GM18861 (cell line): ENCODE results near the gene DDX11.
A peak's percentile ranks its signal among the peaks of the same experiment; 100 is the strongest.
"Not testable (repeated sequence)": the region's sequence is repeated elsewhere in the genome, so short reads cannot be mapped to it uniquely, and the experiment has no call there.

Source experiments
- ATAC-seq: cut with Tn5 transposase; IDR thresholded peaks from one replicate; pipeline ENCODE4 v1.9.1; 2021; ENCODE audit not compliant: unreplicated experiment

DDX11 gene

GRCh38 chr12:31073527-31074332, at the start of gene DDX11:
Gene DDX11 (plus strand): TSS chr12:31073860. CDS start chr12:31078394, 4,534 bp downstream.
- ATAC-seq = peak; percentile 89

DNA sequence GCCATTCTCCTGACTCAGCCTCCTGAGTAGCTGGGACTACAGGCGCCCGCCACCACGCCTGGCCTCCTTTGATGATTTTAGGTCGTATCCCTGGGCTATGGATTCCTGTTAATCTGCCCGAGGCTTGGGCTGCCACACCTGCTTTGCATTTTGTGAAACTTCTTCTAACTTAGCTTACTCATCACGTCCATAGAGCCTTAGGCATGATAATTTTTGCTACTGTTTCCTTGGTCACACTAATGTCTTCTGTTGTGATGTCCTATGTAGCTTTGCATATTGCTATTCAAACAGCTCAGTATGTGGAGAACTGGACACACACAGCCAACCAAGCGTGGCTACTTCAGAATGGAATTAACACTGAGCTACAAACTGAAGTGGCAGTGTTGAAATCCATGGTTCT, 47.5 kb upstream of the DDX11 start:
- no peak for ATAC-seq

- not testable (repeated sequence) for ATAC-seq
Observed at GRCh38 chr12:31027006-31027405, 46.7 kb upstream of the DDX11 start.

DNA sequence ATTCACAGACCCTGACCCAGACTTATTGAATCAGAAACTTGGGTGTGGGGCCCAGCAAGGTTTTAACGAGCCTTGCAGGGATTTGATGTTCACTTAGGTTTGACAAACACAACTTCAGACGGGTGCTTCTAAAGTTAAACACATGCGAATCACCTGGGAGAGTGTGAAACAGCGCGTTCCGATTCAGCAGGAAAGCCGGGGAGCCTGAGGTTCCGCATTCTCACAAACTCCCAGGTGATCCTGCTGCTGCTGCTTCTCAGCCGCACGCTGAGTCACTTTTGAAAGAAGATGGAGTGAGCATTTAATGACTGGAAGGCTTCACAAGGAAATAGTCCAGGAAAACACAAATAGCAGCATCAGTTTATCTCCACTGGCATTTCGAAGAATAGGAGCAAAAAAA, 44.2 kb upstream of the DDX11 start:
- no peak for ATAC-seq

- ATAC-seq = no peak
Observed at GRCh38 chr12:31029916-31030562, 43.6 kb upstream of the DDX11 start.

DNA sequence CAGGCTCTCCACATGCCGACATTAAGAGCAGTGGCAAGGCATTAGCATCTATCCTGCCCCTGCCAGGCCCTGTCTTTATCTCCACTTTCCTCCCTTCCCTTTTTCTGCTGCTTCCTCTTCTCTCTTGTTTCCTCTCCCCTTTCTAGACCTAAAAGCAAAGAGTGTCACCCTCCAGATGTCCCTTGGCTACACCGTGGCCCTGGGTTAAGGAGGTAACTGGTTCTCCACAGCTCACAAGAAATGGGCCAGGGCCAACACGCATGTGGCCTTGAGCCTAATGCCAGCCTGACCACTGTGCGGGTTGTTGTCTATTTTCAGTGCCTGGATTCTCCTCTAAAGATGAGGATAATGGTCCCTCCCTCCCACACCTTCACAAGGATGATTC, 41.7 kb upstream of the DDX11 start:
- ATAC-seq = no peak

DNA sequence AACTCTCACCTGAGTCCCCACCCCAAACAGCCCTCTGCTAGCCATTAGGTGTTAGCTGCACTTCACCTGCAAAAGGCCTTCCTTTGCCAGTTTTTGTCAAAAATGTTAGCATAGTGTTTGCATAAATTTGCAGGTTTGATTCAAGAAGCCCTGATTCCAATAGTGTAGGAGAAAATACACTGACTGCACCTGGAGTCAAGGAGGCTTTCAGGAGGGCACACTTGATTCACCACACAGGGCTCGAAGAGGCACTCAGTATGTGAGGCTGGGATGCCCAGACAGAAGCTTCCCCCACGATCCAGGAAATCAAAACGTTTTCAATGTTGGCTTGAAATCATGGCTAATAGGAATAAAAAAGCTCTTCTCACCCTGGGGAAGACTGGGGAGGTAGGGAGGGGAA, 40.5 kb upstream of the DDX11 start:
- no peak for ATAC-seq

DNA sequence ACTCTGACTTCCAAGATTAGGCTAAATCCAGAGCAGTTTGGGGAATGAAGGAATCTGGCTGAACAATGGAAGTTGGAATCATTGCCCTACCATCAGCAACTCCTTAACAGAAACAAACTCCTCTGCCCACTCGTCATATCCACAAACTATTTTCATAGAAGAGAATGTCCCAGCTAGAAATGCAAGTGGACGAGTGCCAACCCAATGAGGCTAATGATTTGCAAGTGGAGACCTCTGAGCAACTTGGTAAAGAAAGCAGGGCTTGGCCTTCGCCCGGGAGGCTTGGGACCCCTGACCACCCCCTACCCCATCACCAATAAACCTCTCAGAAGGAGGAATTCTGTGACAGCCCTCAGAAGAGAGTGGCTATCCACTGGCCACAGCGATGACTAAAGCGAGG, 40.0 kb upstream of the DDX11 start:
- ATAC-seq = no peak

DNA sequence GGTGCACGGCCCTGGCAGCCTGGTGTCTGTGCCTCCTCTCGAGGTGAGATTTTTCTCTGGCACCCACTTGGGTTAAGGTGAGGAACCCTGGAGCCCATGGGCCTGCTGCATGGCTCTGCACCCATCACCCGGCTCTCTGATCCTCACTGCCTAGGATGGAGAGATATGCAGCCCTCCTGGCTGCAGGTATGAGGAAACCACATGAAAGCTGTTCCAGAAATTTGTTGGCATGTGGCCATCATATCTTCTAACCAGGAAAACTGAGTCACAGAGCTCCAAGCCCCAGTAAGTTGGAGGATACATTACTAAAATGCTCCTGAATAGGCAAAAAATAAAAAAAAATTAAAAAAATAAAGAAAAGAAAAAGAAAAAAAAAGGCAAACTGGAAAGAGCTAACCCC, 39.3 kb upstream of the DDX11 start:
- ATAC-seq = no peak

DNA sequence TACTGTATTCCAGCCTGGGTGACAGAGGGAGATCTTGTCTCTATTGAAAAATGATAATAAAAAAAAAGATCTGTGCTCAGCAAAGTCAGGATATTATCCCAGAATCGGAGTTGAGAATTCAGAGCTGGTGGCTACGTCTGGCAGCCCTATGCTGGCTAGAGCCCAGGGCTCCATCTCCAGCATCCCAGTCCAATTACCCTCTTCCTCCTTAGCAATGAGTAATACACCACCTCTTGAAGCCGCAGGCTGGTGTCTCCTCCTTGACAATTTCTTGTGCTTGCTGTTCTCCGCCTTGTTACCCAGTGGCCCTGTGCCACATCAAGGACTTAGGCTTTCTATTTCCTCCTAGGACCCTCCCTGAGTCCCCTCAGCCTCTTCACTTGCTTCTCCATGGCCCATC, 38.4 kb upstream of the DDX11 start:
- ATAC-seq = no peak

GRCh38 chr12:31035967-31036665, 37.5 kb upstream of the DDX11 start:
- no peak for ATAC-seq

DNA sequence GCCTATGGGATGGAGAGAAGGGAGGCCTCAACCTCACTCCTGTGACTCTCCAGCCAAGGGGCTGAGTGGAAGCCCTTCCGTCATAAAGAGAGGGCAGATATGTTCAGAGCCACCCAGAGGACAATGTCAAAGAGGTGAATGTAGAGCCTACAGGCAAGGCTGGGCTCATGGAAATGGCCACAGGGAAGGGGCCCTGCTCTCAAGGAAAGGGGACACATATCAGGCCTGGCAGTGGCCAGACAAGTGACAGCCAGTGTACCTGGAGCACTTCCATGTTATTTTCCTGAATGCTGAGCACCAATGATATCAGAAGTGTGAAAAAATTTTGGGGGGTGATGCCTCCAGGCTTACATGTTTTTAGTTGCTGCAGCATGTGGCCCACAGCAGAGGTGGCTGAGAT, 36.6 kb upstream of the DDX11 start:
- ATAC-seq = no peak

DNA sequence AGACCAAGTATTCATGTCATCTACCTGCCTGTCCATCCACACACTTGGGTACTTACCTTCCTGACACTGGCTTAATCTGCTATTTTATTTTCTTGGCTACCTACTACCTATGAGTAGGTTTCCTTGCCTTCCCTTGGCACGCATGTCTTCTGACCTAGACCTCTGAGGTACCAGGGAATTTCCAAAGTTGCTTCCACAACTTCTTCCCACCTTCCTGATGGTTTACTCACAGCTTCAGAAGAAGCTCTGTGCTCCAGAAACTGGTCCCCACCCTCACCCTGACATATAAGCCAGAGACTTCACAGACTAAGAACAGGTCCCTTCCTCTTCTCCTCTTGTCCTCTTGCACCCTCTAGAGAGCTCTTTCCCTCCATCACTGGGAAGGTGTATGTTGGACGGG, 35.7 kb upstream of the DDX11 start:
- no peak for ATAC-seq

DNA sequence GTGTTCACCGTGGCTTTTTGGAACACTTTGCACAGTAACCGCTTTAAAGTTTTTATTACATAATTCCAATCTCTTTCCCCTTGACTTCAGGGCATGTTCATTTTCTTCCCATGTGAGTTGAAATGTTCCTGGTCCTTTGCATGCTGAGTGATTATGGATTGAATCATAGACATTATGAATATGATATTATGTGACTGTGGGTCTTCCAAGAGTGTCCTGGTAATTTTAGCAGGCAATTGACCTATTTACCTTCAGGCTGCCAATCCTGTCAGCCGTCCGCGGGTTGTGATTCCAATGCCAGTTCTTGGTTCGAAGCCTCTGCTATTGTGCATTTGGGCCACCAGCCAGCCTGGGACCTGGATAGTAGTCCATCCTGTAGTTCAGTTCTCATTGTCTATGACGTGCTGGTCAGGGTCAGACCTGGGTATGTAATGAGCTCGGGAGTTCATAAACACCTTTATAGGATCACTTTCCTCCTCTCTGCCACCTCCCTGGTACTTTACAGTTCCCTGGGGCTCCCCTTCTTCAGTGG, 32.6 kb upstream of the DDX11 start:
- no peak for ATAC-seq

DNA sequence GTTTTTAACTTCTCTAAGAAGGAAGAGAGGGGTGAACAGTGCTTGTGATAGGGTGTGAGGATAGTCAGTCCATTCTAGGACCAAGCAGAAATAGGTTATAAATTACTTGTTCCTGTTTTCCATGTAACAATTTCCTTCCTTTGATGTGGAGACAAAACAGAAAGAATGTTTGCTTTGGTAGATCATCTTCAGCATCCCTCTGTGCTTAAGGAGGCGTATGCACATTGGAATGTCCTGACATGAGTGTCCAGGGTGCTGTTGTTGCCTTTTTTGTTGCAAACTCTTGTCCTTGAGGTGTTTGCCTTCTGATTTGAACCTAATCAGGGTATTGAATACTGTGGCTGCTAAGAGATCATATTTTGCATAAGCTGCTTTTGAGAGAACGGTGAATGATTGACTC, 23.5 kb upstream of the DDX11 start:
- ATAC-seq = not testable (repeated sequence)

DNA sequence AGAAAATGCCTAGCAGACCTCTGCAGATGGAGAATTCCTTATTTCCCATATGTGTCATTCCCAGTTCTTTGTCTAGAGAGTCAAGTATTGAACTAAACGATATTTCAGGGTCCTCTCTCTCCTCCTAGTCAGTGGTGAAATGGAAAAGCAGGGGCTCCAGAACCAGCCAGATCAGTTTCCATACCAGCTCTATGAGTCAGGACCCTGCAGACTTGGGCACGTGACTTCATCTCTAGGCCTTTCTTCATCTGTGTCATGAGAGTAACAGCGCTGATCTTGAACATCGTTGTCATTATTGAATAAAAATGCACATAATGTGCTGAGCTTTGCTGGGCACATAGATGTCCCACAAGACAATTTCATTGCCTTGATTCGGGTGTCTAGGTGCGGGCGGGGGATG, 23.1 kb upstream of the DDX11 start:
- ATAC-seq = not testable (repeated sequence)

- not testable (repeated sequence) for ATAC-seq
Observed at GRCh38 chr12:31051692-31052091, 22.0 kb upstream of the DDX11 start.

DNA sequence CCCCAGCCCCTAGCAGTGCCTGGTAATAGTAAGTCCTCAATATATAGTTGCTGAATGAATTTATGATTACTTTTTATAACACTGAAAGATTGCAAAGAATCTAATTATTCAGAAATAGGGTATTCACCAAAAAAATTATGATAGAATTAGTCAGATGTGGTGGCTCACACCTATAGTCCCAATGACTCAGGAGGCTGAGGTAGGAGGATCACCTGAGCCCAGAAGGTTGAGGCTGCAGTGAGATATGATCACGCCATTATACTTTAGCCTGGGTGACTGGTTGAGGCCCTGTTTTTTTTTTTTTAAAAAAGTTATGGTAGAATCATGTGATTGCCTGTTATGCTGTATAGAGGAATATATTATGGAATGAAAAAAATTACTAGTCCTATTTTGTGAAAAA, 21.5 kb upstream of the DDX11 start:
- ATAC-seq = not testable (repeated sequence)

DNA sequence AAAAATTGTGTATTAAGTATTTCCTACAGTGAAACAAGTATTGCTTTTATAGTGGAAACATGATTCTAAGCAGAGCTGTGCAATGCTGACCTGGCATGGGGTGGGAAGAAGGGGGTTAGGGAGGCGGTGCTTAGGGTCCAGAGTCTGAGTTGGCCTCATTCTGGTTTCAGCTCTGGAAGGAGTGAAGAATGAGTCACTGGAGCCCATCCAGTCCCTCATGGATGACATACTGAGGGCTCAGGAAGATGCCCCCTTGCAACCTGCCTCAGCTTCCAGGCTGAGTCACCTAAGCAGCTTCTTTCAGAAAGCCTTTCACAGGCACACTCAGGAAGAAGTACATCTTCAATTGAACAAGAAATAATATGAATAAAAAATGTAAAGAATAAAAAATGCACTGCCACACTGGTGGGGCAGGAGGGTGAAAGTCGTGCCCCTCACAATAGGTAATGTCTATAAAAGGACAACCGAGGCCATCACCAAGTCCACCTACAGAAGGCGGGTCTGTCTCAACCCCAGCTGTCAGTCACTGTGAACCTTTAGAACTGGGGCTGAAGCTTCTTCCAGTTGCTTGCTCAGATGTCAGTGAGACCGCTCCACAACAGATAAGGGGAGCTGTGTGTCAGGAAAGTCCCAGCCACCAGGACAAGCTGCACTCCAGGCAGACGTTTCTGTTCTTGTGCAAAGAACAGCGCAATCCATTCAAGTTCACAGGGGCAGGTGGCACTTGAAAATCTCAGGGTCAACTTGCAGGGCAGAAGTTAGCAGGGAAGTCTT, 20.8 kb upstream of the DDX11 start:
- not testable (repeated sequence) for ATAC-seq

DNA sequence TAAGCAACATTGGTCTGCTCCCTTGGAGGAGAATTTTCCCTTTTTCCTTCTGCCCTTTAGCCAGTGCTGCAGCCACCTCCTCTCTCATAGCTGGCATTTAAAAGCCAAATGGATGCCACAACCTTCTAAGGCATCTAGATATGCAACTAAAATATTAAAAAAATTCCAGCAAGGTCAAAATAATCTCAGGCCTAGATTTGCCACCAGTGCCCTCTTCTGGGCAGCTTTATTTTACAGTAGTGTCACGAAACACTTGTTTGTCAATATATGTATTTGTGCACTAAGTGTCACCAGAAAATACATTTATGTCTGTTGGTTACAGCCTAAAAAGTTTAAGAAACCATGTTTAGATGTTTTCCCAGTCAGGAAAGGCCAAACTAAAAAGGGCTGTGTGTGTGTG, 19.7 kb upstream of the DDX11 start:
- ATAC-seq = not testable (repeated sequence)

GRCh38 chr12:31057671-31058070, 16.0 kb upstream of the DDX11 start:
- ATAC-seq = no peak
